MG63 (cell line): Measurements from ENCODE around the gene RASD1. TPM values are rescaled to one million over a fixed set of nuclear protein-coding genes. Genes with fewer than 3 reads are reported as not detected.
A peak's percentile ranks its signal among the peaks of the same experiment; 100 is the strongest.
"Not testable (repeated sequence)": the region's sequence is repeated elsewhere in the genome, so short reads cannot be mapped to it uniquely, and the experiment has no call there.

Experiments used
- DNase-seq: peaks from one replicate; pipeline ENCODE4 v3.0.0-alpha.2; 2020
- H3K27me3 ChIP-seq: fragments of 250-450 bp; sonication (Bioruptor Pico); 2 replicates; pipeline ENCODE4 v1.5.1; 2020; ENCODE audit warnings: mild to moderate bottlenecking, moderate library complexity
- H3K36me3 ChIP-seq: fragments of 250-450 bp; sonication (Bioruptor Pico); 2 replicates; pipeline ENCODE4 v1.5.1; 2020; ENCODE audit warnings: mild to moderate bottlenecking, moderate library complexity
- H3K4me3 ChIP-seq: fragments of 250-450 bp; sonication (Bioruptor Pico); 2 replicates; pipeline ENCODE4 v1.5.1; 2020; ENCODE audit warnings: mild to moderate bottlenecking, moderate library complexity
- H3K9me3 ChIP-seq: fragments of 250-450 bp; sonication (Bioruptor Pico); 2 replicates; pipeline ENCODE4 v1.5.1; 2020; ENCODE audit warnings: mild to moderate bottlenecking, moderate library complexity
- total RNA-seq: library from RNA; depleted of rRNA; stranded (reverse); fragments of >200 nt; shearing (Covaris generic); gene quantifications from 2 replicates; pipeline ENCODE4 v1.2.3, GENCODE V29; 2014; ENCODE audit warnings: low replicate concordance

Gene RASD1
- total RNA-seq, 1 experiment from 2014 or later = 5.6 TPM

DNA sequence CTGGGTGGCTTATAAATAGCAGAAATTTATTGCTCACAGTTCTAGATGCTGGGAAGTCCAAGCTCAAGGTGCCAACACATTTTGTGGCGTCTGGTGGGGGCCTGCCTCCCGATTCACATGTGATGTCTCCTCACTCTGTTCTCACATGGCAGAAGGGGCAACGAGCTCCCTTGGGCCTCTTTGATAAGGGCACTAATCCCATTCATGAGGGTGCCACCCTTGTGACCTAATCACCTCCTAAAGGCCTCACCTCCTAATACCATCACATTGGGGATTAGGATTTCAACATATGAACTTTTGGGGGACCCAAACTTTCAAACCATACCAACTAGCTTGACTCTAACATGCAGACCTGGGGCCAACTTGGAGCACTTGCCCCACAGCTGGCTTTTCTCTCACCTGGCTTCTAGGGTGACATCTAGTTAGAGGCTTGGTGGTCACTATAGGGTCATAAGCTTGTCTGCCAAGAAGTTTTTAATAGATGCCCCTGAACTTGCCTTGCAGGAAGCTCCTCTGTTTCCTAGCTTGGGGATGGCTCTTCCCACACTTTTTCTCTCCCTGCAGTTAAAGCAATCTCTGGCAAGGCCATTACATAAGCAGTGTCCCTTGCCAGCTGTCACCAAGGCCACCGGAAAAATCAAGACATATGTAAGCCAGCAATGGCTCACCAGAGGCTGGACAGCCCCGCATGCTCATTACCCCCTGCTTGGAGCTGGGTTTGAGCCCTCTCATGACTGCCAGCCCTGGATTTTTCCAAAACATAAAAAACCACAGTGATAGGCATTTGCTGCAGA, 27.8 kb downstream of the RASD1 start:
- Histone ChIP-seq H3K36me3 (no peaks in the 10 kb centered on the region), H3K4me3 (no peak overlapping the region), H3K9me3 (no peaks in the 10 kb centered on the region), H3K27me3 (no peaks in the 10 kb centered on the region)
- DNase-seq = no peak

DNA sequence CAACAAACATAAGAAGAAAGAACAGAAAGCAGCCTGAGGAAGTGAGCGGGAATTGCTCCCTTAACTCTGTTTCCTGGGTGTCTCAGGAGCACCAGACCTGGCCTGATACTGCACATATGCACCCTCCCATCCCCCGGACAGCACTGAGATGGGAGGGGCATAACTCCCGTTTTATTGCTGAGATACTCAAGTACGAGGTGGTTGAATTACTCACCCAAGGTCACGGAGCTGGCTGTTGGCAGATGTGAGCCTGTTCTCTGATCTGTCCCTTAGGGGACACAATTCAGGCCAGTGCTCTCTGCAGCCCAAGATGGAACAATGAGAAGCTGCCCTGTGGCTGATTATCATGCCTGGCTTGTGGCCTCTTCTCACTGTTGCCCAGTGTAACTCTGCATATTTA, 28.5 kb downstream of the RASD1 start:
- Histone ChIP-seq H3K27me3 (no peaks in the 10 kb centered on the region), H3K9me3 (no peaks in the 10 kb centered on the region), H3K36me3 (no peaks in the 10 kb centered on the region), H3K4me3 (no peak overlapping the region)
- no peak for DNase-seq

DNA sequence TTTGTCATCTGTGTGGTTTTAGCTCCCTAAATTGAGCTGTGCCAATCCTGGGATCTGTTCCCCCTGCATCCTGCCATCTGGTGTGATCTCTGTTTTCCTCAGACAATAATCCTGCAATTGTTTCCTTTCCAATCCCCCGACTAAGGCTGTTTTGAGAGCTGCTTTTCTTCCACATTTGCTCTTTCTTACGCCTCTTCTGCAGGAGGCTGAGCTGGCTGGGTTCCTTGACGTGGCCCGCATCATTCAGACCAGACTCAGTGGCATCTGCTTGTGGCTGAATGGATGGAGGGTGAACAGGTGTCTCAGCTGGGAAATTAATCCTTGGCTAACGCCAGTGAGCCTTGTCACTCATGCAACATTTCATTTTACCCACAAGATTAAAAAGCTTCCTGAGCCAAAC, 29.2 kb downstream of the RASD1 start:
- no peak overlapping the region for H3K4me3 ChIP-seq
- H3K36me3 ChIP-seq = no peaks in the 10 kb centered on the region
- no peaks in the 10 kb centered on the region for H3K9me3 ChIP-seq
- H3K27me3 ChIP-seq = no peaks in the 10 kb centered on the region
- no peak for DNase-seq

DNA sequence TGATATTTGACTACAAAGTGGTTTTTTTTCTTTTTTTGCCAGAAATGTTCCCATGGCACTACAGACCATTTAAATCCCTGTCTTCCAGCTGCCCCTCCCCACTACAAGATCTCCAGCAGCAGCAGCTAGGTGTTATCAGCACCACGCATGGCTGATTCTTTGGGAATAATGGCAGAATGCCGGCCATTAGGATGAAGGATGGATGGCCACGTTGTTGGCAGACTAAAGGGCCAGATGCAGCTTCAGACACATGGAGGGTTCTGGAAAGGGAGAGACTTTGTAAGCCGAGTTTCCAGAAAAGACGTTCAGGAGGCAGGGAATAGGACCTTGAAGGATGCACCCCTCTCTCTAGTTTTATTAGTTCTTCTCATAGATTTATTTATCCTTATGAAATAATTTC, 29.7 kb downstream of the RASD1 start:
- H3K27me3 ChIP-seq = no peaks in the 10 kb centered on the region
- no peak for DNase-seq
- H3K36me3 ChIP-seq = no peaks in the 10 kb centered on the region
- no peaks in the 10 kb centered on the region for H3K9me3 ChIP-seq
- H3K4me3 ChIP-seq = no peak overlapping the region

DNA sequence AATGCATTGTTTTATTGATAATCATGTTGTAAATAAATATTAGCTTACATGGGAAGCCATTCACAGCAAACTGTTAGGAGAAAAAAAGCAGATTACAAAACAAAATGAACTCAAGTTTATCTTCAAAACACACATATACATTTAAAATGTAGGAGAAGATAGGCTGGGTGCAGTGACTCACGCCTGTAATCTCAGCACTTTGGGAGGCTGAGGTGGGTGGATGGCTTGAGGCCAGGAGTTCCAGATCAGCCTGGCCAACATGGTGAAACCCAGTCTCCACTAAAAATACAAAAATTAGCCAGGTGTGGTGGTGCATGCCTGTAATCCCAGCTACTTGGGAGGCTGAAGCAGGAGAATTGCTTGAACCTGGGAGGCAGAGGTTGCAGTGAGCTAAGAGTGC, 30.3 kb downstream of the RASD1 start:
- H3K9me3 ChIP-seq, H3K27me3 ChIP-seq, H3K36me3 ChIP-seq, H3K4me3 ChIP-seq: not testable (repeated sequence)
- DNase-seq = peak; percentile 22

DNA sequence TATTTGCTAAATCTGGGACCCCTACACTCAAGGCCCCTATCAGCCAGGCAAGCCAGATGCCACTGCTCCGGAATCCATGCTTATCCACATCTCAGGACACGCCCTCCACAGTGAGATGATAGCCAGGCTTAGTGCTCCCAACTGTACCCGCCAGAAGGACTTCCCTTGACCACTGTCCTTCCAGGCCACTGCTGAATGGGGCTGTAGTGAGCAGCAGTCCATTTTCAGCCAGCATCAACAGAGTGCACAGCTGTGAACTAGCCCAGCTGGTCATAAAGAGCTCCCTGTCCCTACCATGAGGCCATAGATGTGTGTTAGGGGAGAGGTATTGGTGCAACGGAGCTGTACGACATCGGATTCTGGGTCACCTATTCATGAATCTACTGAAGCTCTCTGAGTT, 32.4 kb downstream of the RASD1 start:
- no peaks in the 10 kb centered on the region for H3K36me3 ChIP-seq
- DNase-seq = no peak
- H3K4me3 ChIP-seq = no peak overlapping the region
- no peaks in the 10 kb centered on the region for H3K9me3 ChIP-seq
- no peaks in the 10 kb centered on the region for H3K27me3 ChIP-seq

DNA sequence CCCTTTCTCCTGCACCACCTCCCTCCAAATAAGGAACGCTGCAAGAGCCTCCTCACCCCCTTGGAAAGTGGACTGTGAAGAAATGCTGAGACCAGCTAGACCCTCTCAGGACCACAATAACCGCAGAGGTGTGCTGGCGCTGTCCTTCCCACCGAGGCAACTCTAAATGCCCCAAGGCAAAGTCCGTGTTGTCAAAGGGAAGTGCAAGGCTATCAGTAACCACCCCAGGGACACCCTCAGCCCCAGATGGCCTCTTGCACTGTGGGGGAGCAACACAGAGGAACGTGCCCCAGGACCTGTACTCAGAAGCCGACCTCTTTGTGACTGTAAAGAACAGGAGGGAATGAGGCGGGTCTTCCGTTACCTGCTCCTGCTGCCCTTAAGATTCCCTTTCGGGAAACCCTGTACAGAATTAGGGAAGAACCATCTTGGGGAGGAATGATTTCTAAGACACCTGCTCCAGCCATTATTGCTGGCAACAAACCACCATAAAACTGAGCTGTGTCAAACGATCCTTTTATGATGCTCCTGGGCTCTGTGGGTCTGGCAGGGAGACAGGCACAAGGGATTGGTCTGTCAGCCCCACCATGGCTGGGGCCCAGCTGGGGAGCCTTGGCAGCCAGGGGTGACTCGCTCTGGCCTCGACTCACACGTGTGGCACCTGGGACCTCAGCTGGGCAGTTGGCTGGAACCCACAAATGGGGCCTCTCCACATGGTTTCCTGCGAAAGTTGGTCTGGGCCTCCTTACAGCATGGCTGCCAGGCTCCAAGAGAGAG, 34.0 kb downstream of the RASD1 start:
- DNase-seq = peak; percentile 29
- no peak overlapping the region for H3K4me3 ChIP-seq
- H3K36me3 ChIP-seq = no peaks in the 10 kb centered on the region
- no peaks in the 10 kb centered on the region for H3K9me3 ChIP-seq
- H3K27me3 ChIP-seq = no peaks in the 10 kb centered on the region

DNA sequence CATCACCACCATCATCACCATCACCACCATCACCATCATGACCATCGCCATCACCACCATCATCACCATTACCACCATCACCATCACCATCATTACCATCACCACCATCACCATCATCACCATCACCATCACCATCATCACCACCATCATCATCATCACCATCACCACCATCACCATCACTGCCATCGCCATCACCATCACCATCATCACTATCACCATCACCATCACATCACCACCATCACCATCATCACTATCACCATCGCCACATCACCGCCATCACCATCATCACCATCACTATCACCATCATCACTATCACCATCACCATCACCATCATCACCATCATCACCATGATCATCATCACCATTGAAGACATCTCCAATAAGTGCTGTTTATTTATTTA, 36.2 kb downstream of the RASD1 start:
- Histone ChIP-seq H3K9me3 (no peaks in the 10 kb centered on the region), H3K4me3 (no peak overlapping the region), H3K27me3 (no peaks in the 10 kb centered on the region), H3K36me3 (no peaks in the 10 kb centered on the region)
- no peak for DNase-seq

DNA sequence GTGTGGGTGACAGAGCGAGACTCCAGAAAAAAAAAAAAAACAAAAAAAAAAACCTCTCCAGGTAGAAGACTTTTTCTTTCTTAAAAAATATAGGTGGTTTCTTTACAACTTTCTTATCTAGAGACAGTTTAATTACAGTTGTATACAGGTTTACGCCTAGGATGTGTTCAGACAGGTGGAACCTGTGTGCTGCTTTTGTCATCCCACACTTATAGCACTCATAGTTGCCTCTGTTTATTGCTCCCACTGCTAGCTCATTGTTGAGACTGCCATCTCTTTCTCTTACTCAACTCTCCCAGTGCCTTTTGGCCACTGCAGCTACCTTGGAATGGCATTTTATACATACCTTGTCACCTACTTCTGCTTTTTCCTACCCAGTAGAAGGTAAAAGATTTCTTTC, 38.5 kb downstream of the RASD1 start:
- DNase-seq = no peak

DNA sequence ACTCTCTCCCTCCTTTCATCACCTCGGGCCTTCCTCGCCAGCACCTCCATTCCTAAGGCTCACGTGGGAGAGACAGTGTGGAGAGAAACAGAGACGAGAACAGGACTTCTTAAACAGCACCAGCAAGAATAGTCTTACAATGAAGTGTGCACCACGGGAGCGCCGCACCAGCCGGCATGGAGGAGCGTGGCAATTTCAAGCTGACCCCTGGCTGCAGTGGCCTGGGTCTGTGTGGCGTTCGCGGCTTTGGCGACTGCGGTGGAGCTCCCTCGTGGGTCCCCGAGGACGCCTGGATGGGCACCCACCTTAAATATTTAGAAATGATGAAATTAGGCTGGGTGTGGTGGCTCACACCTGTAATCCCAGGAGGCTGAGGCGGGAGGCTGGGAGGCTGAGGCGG, 39.9 kb downstream of the RASD1 start:
- DNase-seq = no peak
- no peaks in the 10 kb centered on the region for H3K36me3 ChIP-seq
- no peak overlapping the region for H3K4me3 ChIP-seq
- no peaks in the 10 kb centered on the region for H3K27me3 ChIP-seq
- H3K9me3 ChIP-seq = no peaks in the 10 kb centered on the region

More for the DNA sequence above, 38.5 kb downstream of the RASD1 start:
- Histone ChIP-seq H3K27me3 (no peaks in the 10 kb centered on the region), H3K4me3 (no peak overlapping the region), H3K9me3 (no peaks in the 10 kb centered on the region), H3K36me3 (no peaks in the 10 kb centered on the region)

DNA sequence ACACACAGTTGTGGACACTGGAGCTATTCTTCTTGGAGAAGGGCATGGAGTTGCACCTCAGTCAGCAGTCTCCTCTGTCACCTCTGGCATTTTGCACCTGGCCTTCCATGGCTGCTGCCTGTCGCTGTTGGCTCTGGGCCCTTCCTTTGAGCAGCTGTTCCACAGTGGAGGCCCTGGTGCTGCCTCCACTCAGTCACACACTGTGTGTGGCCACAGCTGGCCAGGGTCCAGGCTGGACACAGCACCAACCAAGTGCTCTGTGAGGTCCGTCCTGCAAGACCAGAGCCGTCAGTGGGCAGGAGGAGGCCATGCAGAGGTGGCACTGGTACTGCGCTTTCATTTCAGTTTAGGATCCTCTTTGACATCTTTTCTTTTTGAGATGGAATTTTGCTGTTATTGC, 41.0 kb downstream of the RASD1 start:
- DNase-seq = no peak
- H3K9me3 ChIP-seq = no peaks in the 10 kb centered on the region
- H3K4me3 ChIP-seq = no peak overlapping the region
- H3K36me3 ChIP-seq = no peaks in the 10 kb centered on the region
- no peaks in the 10 kb centered on the region for H3K27me3 ChIP-seq

DNA sequence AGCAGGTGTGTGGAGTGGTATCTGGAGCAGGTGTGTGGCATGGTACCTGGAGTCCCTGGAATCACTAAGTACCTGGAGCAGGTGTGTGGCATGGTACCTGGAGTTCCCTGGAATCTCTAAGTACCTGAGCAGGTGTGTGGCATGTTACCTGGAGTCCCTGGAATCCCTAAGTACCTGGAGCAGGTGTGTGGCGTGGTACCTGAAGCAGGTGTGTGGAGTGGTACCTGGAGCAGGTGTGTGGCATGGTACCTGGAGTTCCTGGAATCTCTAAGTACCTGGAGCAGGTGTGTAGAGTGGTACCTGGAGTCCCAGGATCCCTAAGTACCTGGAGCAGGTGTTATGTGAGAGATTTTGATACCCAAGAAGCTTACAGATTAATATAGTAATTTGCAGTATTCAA, 41.5 kb downstream of the RASD1 start:
- H3K36me3 ChIP-seq, H3K4me3 ChIP-seq, H3K9me3 ChIP-seq, H3K27me3 ChIP-seq, DNase-seq: not testable (repeated sequence)

DNA sequence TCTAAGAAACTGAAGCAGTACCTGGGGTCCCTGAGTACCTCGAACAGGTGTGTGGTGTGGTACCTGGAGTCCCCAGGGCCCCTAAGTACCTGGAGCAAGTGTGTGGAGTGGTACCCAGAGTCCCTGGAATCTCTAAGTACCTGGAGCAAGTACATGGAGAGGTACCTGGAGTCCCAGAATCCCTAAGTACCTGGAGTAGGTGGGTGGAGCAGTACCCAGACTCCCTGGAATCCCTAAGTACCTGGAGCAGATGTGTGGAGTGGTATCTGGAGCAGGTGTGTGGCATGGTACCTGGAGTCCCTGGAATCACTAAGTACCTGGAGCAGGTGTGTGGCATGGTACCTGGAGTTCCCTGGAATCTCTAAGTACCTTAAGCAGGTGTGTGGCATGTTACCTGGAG, 41.9 kb downstream of the RASD1 start:
- no peaks in the 10 kb centered on the region for H3K9me3 ChIP-seq
- no peaks in the 10 kb centered on the region for H3K36me3 ChIP-seq
- no peak overlapping the region for H3K4me3 ChIP-seq
- no peaks in the 10 kb centered on the region for H3K27me3 ChIP-seq
- no peak for DNase-seq

DNA sequence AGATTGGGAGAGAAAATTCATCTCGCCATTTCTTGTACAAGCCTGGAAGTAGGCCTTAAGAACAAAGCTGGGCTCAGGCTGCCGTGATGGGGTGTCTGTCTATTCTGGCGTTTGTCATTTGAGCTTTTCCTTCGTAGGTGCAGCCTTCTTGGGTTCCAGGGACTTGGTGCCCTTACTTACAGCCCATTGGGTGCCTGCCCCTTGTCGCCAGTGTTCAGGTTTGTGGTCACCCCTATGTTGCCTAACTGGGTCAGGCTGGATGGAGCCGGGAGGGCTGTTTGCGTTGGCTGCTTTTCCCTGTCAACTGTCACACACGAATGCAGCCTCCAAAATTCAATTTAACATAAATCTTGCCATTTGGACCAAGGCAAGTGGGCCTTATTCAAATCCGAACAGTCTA, 43.1 kb downstream of the RASD1 start:
- Histone ChIP-seq H3K9me3 (no peaks in the 10 kb centered on the region), H3K27me3 (no peaks in the 10 kb centered on the region), H3K4me3 (no peak overlapping the region), H3K36me3 (no peaks in the 10 kb centered on the region)
- DNase-seq = no peak

DNA sequence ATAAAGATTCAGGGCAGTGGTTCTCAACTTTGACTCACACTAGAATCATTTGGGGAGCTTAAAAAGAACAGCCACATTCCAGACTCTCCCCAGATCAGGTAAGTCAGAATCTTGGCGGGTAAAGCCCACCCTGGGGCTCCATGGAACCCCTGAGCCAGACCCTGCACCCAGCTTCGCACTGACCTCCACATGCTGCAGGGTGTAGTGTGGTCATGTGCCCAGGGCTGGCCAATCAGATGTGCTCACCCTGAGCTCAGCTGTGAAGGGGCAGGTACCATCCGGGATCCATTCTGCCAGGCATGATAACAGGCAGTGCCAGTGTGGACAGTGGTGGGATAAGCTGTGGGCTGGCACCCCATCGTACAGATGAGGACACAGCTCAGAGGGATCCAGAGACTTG, 47.5 kb downstream of the RASD1 start:
- H3K36me3 ChIP-seq = no peaks in the 10 kb centered on the region
- H3K4me3 ChIP-seq = no peak overlapping the region
- no peaks in the 10 kb centered on the region for H3K9me3 ChIP-seq
- DNase-seq = no peak
- no peaks in the 10 kb centered on the region for H3K27me3 ChIP-seq

DNA sequence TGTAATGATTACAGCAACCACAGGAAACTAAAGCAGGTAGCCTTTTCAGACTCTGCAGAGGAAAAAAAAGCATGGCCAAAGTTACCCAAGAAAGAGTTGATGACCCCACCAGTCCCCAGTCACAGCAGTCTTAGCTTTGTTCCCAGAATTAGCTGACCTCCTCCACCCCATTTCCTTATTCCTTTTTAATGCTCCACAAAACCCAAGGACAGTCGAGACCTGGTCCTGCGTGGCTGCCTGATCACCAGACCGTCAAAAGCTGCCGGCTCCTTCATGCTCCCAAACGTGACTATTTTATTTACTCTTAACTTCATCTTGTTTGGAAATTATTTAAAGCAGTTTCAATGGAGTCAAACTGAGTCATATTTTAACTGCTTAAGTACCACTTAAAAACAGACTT, 48.1 kb downstream of the RASD1 start:
- Histone ChIP-seq H3K9me3 (no peaks in the 10 kb centered on the region), H3K36me3 (no peaks in the 10 kb centered on the region), H3K27me3 (no peaks in the 10 kb centered on the region), H3K4me3 (no peak overlapping the region)
- DNase-seq = no peak

DNA sequence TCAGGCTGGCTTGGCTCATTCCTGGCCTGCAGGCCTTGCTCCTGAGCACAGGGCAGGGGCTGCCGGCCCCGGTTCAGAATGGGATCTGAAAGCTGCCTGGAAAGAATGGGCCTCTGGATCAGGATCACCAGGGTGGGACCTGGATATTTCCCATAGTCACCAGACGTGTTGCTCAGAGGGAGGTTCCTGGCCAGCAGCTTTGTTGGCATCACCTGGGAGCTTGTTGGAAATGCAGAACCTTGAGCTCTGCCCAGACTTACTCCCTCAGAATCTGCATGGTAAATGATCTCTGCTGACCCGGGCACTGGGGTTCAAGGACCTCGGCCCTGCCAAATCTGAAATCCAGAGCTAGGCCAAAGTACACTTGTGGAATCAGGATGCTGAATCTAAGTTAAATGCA, 48.9 kb downstream of the RASD1 start:
- no peak for DNase-seq
- Histone ChIP-seq H3K4me3 (no peak overlapping the region), H3K36me3 (no peaks in the 10 kb centered on the region), H3K27me3 (no peaks in the 10 kb centered on the region), H3K9me3 (no peaks in the 10 kb centered on the region)

DNA sequence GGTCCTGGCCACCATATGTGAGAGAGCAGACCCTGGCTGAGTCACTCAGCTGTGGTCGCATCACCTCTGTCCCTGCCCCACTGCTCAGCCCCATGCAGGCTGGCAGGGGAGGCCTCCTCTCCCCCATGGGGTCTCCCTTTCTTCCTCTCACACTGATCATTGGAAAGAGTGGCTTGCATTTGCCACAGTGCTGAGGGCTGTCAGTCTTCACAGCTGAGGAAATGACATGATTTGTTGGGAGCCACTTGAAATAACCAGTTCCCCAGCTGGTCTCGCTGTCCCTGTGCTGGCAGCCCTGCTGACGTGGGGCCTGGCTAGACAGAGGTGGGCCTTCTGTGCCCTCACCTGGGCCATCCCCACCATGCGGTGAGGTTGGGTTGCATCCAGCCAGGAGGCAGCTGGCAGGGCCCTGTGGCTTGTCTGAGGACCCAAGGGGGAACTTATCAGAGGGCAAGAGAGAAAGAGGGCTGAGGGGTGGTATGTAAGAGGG, 49.5 kb downstream of the RASD1 start:
- DNase-seq = no peak
- H3K4me3 ChIP-seq = no peak overlapping the region

More for the DNA sequence above, 49.5 kb downstream of the RASD1 start:
- H3K27me3 ChIP-seq = no peaks in the 10 kb centered on the region
- no peaks in the 10 kb centered on the region for H3K9me3 ChIP-seq
- no peaks in the 10 kb centered on the region for H3K36me3 ChIP-seq
